GM10266 (cell line): ENCODE measurements around the gene ZNF234.
"Not testable (repeated sequence)": the region's sequence is repeated elsewhere in the genome, so short reads cannot be mapped to it uniquely, and the experiment has no call there.

Experiments
- DNase-seq: peaks from one replicate; pipeline ENCODE4 v3.0.0; 2012; ENCODE audit errors: extremely low spot score
- CTCF ChIP-seq: IDR thresholded peaks from 2 replicates; pipeline ENCODE4 v1.5.1; 2012; ENCODE audit warnings: mild to moderate bottlenecking, low read depth; ENCODE audit not compliant: control insufficient read depth, insufficient read depth; ENCODE audit errors: missing control alignments

ZNF234 gene

DNA sequence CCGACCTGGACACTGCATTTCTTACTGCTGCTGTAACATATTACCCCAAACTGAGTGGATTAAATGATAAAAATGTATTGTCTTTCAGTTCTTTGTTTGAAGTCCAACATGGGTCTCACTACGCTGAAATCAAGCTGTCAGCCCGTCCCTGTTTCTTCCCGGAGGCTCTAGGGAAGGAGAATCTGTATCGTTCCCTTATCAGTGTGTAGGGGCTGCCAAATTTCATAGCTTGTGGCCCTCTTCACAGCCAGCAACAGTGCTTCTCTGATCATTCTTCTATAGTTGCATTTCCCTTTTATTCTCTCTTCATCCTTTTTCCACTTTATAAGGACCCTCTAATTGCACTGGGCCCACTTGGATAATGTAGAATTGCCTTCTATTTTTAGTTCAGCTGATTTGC is 10.1 kb downstream of the ZNF234 start:
- TF ChIP-seq CTCF = no peak
- DNase-seq = no peak

DNA sequence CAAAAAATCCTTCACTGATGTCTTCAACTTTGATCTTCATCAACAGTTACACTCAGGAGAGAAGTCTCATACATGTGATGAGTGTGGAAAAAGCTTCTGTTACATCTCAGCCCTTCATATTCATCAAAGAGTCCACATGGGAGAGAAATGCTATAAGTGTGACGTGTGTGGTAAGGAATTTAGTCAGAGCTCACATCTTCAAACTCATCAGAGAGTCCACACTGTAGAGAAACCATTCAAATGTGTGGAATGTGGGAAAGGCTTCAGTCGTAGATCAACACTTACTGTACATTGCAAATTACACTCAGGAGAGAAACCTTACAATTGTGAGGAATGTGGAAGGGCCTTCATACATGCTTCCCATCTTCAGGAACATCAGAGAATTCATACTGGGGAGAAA is 15.1 kb downstream of the ZNF234 start:
- DNase-seq = no peak
- no peak for TF ChIP-seq CTCF

GRCh38 chr19:44163789-44164188 is 22.4 kb downstream of the ZNF234 start:
- no peak for DNase-seq
- TF ChIP-seq CTCF = no peak

- TF ChIP-seq CTCF = no peak
- DNase-seq = no peak
Observed at GRCh38 chr19:44164327-44164672, 22.9 kb downstream of the ZNF234 start.

- no peak for TF ChIP-seq CTCF
- DNase-seq = peak; percentile 83
Observed at GRCh38 chr19:44164673-44165512, 23.5 kb downstream of the ZNF234 start, which contains the start of gene ZNF226. ZNF226 (plus strand) TSS chr19:44165100; CDS start chr19:44170081, 4,981 bp downstream.

GRCh38 chr19:44170660-44171059 is 29.3 kb downstream of the ZNF234 start:
- DNase-seq = not testable (repeated sequence)

- no peak for DNase-seq
- no peak for TF ChIP-seq CTCF
Observed at GRCh38 chr19:44176590-44176989, 35.2 kb downstream of the ZNF234 start.
